NB4 (cell line): ENCODE measurements around the gene AKT1.
"Not testable (repeated sequence)": the region's sequence is repeated elsewhere in the genome, so short reads cannot be mapped to it uniquely, and the experiment has no call there.

Source experiments
- CTCF ChIP-seq: IDR thresholded peaks from one replicate; pipeline ENCODE4 v1.5.1; 2012; ENCODE audit warnings: low read depth, low read length
- MYC ChIP-seq: IDR thresholded peaks from 2 replicates; pipeline ENCODE4 v1.6.1; 2011; ENCODE audit warnings: low read depth, low read length
- POLR2A ChIP-seq: IDR thresholded peaks from 2 replicates; pipeline ENCODE4 v1.6.1; 2011; ENCODE audit warnings: mild to moderate bottlenecking; ENCODE audit not compliant: insufficient read length; ENCODE audit errors: extremely low read depth

- not testable (repeated sequence) for TF ChIP-seq CTCF, POLR2A, MYC
Observed at GRCh38 chr14:104836171-104836935, 40.8 kb upstream of the AKT1 start.
